Activated naive CD4-positive, alpha-beta T cell treated with anti-CD3 and anti-CD28 coated beads, Interleukin-2, amount 50 U/mL, for 24 hours (primary cell): Measurements from ENCODE around the gene ETFRF1.

Source experiments
- H3K27ac Mint-ChIP-seq: one replicate; pipeline ENCODE4 v1.8.0; 2021; ENCODE audit warnings: mild to moderate bottlenecking, mixed read lengths
- H3K27me3 Mint-ChIP-seq: one replicate; pipeline ENCODE4 v1.8.0; 2021; ENCODE audit warnings: mixed read lengths
- H3K36me3 Mint-ChIP-seq: one replicate; pipeline ENCODE4 v1.8.0; 2021; ENCODE audit warnings: mixed read lengths
- H3K4me1 Mint-ChIP-seq: one replicate; pipeline ENCODE4 v1.8.0; 2021; ENCODE audit warnings: mixed read lengths
- H3K4me3 Mint-ChIP-seq: one replicate; pipeline ENCODE4 v1.8.0; 2021; ENCODE audit warnings: mild to moderate bottlenecking, mixed read lengths
- H3K9me3 Mint-ChIP-seq: one replicate; pipeline ENCODE4 v1.8.0; 2021; ENCODE audit warnings: mixed read lengths

ETFRF1 gene

GRCh38 chr12:25249931-25250738 lies 55.1 kb downstream of the ETFRF1 start:
- Mint-ChIP-seq H3K27me3 (no peaks in the 10 kb centered on the region), H3K36me3 (peaks cover 7% of the 10 kb centered on the region), H3K4me1 (peaks cover 60% of the 10 kb centered on the region), H3K4me3 (peak overlapping the region; percentile 86), H3K9me3 (no peaks in the 10 kb centered on the region), H3K27ac (peak overlapping the region; percentile 90)

GRCh38 chr12:25250744-25251730 lies 56.0 kb downstream of the ETFRF1 start, which contains the start of gene KRAS:
TSS of gene KRAS (minus strand) at chr12:25250929.
- peak within 1 kb of the TSS; percentile 86 for H3K4me3 Mint-ChIP-seq
- H3K36me3 Mint-ChIP-seq, result peaks cover under 1% of the 10 kb centered on the region
- peaks cover 51% of the 10 kb centered on the region for H3K4me1 Mint-ChIP-seq
- no peaks in the 10 kb centered on the region for H3K9me3 Mint-ChIP-seq
- H3K27ac Mint-ChIP-seq, result peak within 1 kb of the TSS; percentile 90
- no peaks in the 10 kb centered on the region for H3K27me3 Mint-ChIP-seq

DNA sequence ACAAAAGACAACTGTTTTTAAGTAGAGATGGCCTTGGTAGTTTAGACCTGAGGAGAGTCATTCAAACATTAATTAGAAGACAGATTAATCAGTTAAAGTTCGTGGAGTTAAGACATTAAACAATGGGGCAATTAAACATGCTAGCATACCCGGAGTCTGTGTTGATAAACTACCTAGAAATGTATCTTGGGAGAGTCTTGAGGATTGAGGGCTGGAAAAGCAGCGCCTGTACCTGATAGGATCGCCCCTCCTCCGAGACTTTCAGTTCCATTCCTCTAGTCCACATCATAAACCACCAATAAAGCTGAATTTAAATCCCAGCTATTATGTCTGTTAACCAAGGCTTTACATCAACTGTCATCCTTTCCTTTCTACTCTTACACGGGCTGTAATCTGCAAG lies 56.7 kb downstream of the ETFRF1 start:
- Mint-ChIP-seq H3K4me1 (peaks cover 48% of the 10 kb centered on the region), H3K4me3 (peak overlapping the region; percentile 76), H3K9me3 (no peaks in the 10 kb centered on the region), H3K36me3 (no peaks in the 10 kb centered on the region), H3K27me3 (no peaks in the 10 kb centered on the region), H3K27ac (peak overlapping the region; percentile 19)

GRCh38 chr12:25252946-25253345 lies 57.9 kb downstream of the ETFRF1 start:
- H3K27me3 Mint-ChIP-seq, result no peaks in the 10 kb centered on the region
- H3K27ac Mint-ChIP-seq, result no peak overlapping the region
- H3K9me3 Mint-ChIP-seq, result no peaks in the 10 kb centered on the region
- no peaks in the 10 kb centered on the region for H3K36me3 Mint-ChIP-seq
- H3K4me1 Mint-ChIP-seq, result peaks cover 39% of the 10 kb centered on the region
- peak overlapping the region; percentile 8 for H3K4me3 Mint-ChIP-seq

DNA sequence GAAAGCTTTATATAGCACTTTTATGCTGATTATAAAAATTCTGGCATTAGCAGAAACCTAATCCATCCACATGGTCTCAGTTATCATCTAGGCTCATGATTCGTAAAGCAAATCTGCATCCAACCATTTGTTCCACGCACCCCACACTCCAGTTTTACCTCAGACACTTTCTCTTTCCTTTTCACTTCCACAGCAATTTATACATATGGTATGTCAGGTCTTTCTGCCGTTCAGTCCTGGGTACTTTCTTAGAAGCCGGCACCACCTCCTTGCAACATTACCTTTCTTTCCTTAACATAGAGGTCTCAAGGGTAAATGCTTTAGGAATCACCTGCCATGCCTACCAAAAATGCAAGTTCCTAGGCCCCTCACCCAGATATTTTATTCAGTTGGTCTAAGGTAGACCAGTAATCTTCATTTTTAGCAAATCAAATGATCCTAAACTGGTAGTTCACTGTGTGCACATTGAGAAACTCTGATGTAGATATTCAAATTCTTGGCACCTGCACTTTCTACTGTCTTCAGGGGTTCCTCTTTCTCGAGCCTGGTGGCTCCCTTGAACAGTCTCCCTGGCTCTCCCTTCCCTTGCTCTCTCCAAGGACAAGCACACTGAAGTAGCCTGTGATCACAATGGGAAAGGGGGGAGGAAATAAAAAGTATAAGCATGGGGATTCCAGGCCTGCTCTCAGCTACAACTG lies 58.5 kb downstream of the ETFRF1 start:
- Mint-ChIP-seq H3K9me3 (no peaks in the 10 kb centered on the region), H3K4me3 (no peak overlapping the region), H3K27me3 (no peaks in the 10 kb centered on the region), H3K4me1 (peaks cover 34% of the 10 kb centered on the region), H3K27ac (no peak overlapping the region), H3K36me3 (no peaks in the 10 kb centered on the region)

- H3K27ac Mint-ChIP-seq, result no peak overlapping the region
- no peak overlapping the region for H3K4me3 Mint-ChIP-seq
- no peaks in the 10 kb centered on the region for H3K36me3 Mint-ChIP-seq
- H3K27me3 Mint-ChIP-seq, result no peaks in the 10 kb centered on the region
- peaks cover 28% of the 10 kb centered on the region for H3K4me1 Mint-ChIP-seq
- no peaks in the 10 kb centered on the region for H3K9me3 Mint-ChIP-seq
These were observed 59.3 kb downstream of the ETFRF1 start for GRCh38 chr12:25254271-25254880.
